Measurements from ENCODE around the gene GABARAP. TPM values are rescaled to one million over a fixed set of nuclear protein-coding genes. Genes with fewer than 3 reads are reported as not detected.

GABARAP gene
- total and polyA plus RNA-seq, 2 of the 13 experiments (the other 11 are each of a cell fraction or from before 2014, with no cell fraction given): 161 to 310 TPM

DNA sequence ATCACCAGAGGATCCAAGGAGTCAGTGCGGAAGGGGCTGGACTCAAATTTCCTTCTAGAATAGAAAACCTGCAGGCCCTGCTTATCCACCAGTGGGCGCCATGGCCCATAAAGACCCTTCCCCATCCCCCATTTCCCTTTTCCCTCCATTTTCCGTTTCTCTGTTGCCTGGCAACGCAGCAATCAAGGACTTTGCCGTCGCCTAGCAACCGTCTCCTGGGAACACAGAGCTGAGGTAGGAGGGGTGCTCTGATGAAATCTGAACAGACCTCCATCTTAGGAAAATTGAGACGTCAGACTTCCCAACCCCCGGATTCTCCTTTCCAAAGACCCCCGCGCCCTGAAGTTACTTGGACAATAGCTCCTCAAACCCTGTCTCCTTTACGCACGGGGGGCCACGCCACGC lies 28.4 kb downstream of the GABARAP start (continued):
- TF ChIP-seq, protein P1, sequence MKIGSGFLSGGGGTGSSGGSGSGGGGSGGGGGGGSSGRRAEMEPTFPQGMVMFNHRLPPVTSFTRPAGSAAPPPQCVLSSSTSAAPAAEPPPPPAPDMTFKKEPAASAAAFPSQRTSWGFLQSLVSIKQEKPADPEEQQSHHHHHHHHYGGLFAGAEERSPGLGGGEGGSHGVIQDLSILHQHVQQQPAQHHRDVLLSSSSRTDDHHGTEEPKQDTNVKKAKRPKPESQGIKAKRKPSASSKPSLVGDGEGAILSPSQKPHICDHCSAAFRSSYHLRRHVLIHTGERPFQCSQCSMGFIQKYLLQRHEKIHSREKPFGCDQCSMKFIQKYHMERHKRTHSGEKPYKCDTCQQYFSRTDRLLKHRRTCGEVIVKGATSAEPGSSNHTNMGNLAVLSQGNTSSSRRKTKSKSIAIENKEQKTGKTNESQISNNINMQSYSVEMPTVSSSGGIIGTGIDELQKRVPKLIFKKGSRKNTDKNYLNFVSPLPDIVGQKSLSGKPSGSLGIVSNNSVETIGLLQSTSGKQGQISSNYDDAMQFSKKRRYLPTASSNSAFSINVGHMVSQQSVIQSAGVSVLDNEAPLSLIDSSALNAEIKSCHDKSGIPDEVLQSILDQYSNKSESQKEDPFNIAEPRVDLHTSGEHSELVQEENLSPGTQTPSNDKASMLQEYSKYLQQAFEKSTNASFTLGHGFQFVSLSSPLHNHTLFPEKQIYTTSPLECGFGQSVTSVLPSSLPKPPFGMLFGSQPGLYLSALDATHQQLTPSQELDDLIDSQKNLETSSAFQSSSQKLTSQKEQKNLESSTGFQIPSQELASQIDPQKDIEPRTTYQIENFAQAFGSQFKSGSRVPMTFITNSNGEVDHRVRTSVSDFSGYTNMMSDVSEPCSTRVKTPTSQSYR (CRISPR knock-in tag; IDR thresholded peaks at IDR 0.05; ENCODE audit: borderline replicate concordance): peak; percentile 87
- TF ChIP-seq ZFP82 (CRISPR knock-in tag; IDR thresholded peaks at IDR 0.05; ENCODE audit: borderline replicate concordance) (no peak), XRCC5 (optimal IDR thresholded peaks at IDR 0.05; ENCODE audit: low read length) (peak; percentile 28), ZKSCAN1 (IDR thresholded peaks at IDR 0.05; ENCODE audit: low read length) (no peak), EP300 (IDR thresholded peaks at IDR 0.05; ENCODE audit: low read depth in 2 of 2, low read length in 2 of 2) (0 out of 4 replicates have a peak, but pooled peaks of 1 of the 2 experiments have one; percentile 54), EP300 (CRISPR knock-in tag; IDR thresholded peaks at IDR 0.05; ENCODE audit: borderline replicate concordance) (no peak), ZNF616 (CRISPR knock-in tag; IDR thresholded peaks at IDR 0.05; ENCODE audit: low read depth) (no peak), ZNF10 (CRISPR knock-in tag; IDR thresholded peaks at IDR 0.05; ENCODE audit: borderline replicate concordance, low read depth) (no peak), YEATS4 (CRISPR knock-in tag; IDR thresholded peaks at IDR 0.05; ENCODE audit: borderline replicate concordance) (no peak), MTA1 (CRISPR knock-in tag; IDR thresholded peaks at IDR 0.05; ENCODE audit: borderline replicate concordance) (no peak), REL (CRISPR knock-in tag; conservative IDR thresholded peaks at IDR 0.05) (0 out of 2 replicates have a peak, but pooled peaks have one; percentile 45), ASH2L (IDR thresholded peaks at IDR 0.05; ENCODE audit: insufficient read length, low read depth, low read length) (peak; percentile 32), ZNF850 (CRISPR knock-in tag; conservative IDR thresholded peaks at IDR 0.05) (no peak), ZNF552 (CRISPR knock-in tag; IDR thresholded peaks at IDR 0.05; ENCODE audit: borderline replicate concordance) (no peak), DNMT1 (CRISPR knock-in tag; IDR thresholded peaks at IDR 0.05) (no peak), MYNN (CRISPR knock-in tag; IDR thresholded peaks at IDR 0.05; ENCODE audit: low read depth) (peak; percentile 94; the same call in 1 of the 2 replicates), KLF6 (CRISPR knock-in tag; IDR thresholded peaks at IDR 0.05) (0 out of 2 replicates have a peak, but pooled peaks have one; percentile 19), CAMTA2 (CRISPR knock-in tag; IDR thresholded peaks at IDR 0.05; ENCODE audit: borderline replicate concordance) (no peak), NFYC (CRISPR knock-in tag; IDR thresholded peaks at IDR 0.05) (no peak), SOX5 (CRISPR knock-in tag; IDR thresholded peaks at IDR 0.05; ENCODE audit: borderline replicate concordance) (peak; percentile 9; the same call in 1 of the 2 replicates), CEBPG (CRISPR knock-in tag; IDR thresholded peaks at IDR 0.05) (peak; percentile 40; the same call in 1 of the 2 replicates), ISL2 (CRISPR knock-in tag; IDR thresholded peaks at IDR 0.05) (no peak), ZNF230 (CRISPR knock-in tag; IDR thresholded peaks at IDR 0.05) (no peak), FOXM1 (CRISPR knock-in tag; IDR thresholded peaks at IDR 0.05) (no peak), RBM22 (optimal IDR thresholded peaks at IDR 0.05; ENCODE audit: low read length) (peak; percentile 99)
- TF ChIP-seq, protein P2, sequence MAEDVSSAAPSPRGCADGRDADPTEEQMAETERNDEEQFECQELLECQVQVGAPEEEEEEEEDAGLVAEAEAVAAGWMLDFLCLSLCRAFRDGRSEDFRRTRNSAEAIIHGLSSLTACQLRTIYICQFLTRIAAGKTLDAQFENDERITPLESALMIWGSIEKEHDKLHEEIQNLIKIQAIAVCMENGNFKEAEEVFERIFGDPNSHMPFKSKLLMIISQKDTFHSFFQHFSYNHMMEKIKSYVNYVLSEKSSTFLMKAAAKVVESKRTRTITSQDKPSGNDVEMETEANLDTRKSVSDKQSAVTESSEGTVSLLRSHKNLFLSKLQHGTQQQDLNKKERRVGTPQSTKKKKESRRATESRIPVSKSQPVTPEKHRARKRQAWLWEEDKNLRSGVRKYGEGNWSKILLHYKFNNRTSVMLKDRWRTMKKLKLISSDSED (CRISPR knock-in tag; IDR thresholded peaks at IDR 0.05): no peak
